ENCODE results near the gene MYO1E.
"Not testable (repeated sequence)": the region's sequence is repeated elsewhere in the genome, so short reads cannot be mapped to it uniquely, and the experiment has no call there.

Gene MYO1E

DNA sequence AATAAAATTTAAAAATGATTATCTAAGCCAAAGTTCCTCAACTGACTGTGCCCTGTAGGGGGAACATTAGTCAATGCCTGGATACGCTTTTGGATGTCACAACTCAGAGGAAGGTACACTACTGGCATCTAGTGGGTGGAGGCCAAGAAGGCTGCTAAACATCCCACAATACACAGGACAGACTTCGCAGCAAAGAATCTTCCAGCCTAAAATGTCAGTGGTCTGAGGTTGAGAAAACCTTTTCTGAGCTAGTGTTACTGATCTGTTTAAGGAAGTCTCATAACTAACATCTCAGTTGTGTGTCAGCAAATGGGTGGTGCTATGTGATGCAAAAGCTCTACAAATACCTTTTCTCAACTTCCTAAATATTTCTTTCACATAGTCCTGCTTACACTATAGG is 186.9 kb downstream of the MYO1E start:
- no peak for DNase-seq

DNA sequence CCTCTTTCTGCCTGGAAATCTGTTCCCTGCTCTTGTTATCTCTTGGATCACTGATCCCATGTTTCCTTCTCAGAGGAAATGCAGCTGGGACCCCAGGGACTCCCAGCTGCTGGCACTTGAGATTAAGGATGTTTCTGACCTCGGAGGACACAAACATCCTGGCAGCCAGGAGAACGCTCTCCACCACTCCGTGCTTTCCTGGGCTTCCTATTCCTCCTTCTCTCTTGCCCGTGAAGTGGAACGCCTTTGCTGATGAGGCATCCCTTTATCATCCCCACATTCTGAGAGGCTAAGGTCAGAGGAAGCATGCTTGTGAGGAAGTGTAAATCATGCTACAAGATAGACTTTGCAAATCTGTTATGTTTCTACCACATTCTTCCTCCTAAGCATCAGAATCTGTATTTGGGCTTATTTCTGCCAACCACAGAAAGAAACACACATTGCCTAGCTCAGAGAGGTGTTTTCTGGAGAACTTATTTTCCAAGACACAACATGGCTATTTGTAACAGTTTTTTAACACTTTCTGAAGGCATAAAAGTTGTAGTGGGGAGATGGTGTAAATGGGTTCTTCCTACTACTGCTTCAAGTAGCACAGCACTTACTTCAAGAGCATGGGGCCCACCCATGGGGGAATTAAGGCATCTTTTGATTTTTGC is 191.6 kb downstream of the MYO1E start:
- no peak for DNase-seq

- DNase-seq: peak; percentile 66
These were observed 193.0 kb downstream of the MYO1E start for GRCh38 chr15:59179717-59180116.

DNA sequence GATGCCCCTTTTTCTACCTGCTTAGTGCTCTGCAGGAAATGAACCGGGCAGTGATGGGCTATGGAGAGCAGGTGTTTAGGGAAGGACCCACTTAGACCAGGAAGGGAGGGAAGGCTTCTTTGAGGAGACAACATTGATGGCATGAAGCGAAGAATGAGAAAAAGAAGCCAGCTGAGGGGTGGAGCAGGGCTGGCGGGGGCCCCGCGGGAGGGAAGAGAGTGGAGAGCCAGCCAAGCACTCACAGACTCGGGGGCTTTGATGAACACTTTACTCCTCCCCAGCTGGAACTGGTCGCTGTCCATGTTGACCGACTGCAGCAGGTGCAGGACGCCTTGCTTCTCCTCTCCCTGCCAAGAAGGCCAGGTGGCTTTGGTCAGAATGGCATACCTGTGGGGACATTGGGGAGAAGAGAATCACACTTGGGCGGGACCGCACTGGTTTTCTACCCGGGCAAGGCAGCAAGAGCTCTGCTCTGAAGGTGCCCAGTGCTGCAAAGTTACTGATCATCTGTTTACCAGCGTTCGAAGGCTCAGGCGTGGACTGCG is 194.4 kb downstream of the MYO1E start:
- no peak for DNase-seq

- no peak for DNase-seq
These were observed 195.4 kb downstream of the MYO1E start for GRCh38 chr15:59177317-59177660.

GRCh38 chr15:59176653-59177316 is 195.9 kb downstream of the MYO1E start:
- no peak for DNase-seq

- DNase-seq: peak; percentile 71
These were observed 197.5 kb downstream of the MYO1E start for GRCh38 chr15:59174835-59175831.

GRCh38 chr15:59174151-59174834 is 198.4 kb downstream of the MYO1E start:
- DNase-seq: no peak

DNA sequence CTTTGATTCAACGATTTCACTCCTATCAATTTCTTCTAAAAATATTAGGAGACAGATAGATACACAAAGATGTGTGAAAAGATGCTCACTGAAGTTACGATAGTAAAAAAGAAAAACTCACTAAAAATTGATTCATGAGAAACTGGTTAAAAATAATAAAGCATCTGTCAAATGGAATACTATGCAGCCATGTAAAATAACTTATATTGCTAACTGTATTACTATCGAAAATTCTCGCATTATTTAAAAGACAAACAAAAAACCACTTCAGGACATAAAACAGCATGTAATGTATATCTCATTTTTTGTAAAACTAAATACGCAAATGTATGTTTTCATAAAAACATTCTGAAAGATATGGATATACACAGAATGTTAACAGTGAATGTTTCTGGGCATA is 199.5 kb downstream of the MYO1E start:
- DNase-seq: no peak

DNA sequence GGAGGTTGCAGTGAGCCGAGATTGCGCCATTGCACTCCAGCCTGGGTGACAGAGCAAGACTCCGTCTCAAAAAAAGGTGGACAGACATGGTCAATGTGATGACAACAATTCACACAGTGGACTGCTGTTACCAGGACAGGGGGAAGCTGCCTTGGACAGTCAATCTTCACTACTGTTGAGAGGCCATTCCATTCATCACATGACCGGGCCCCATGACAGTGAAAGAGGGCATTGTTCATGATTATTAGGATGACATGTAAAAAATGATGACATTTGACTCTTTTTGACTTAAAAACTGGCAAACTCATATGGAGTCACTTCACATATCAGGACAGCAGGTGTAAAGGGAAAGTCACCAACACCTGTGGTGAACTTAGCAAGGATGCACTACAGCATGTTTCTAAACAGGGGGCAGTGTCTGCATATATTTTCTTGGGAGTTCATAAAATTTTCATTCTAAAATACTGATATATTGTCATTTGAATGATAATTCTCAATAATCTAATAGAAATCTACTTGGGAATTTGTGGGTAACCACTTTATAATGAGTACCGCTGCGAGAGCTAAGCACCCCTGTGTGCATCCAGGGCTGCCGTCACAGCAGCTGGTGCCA is 200.3 kb downstream of the MYO1E start:
- no peak for DNase-seq

- no peak for DNase-seq
These were observed 201.6 kb downstream of the MYO1E start for GRCh38 chr15:59171067-59171397.

GRCh38 chr15:59170295-59171066 is 202.2 kb downstream of the MYO1E start:
- peak; percentile 93 for DNase-seq

DNA sequence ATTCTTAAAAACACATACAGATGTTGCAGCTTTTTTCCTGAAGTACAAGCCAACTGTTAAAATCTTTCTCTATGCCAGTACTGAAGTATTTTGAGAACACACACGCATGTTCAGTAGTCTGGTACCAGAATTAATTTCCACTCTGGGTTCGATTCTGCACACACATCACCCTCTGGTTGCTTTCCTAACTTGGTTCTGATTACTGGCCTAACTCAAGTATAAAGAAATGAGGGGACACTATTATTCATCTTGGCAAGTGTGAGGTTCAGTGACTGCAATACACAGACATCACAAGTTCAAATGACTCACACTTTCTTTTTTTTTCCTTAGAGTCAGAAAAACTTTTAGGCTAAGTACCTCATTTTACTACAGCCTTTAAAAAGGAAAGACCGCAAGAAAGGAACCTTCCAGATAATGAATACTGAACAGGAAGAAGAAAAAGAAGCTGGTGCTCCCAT is 203.4 kb downstream of the MYO1E start:
- no peak for DNase-seq

DNA sequence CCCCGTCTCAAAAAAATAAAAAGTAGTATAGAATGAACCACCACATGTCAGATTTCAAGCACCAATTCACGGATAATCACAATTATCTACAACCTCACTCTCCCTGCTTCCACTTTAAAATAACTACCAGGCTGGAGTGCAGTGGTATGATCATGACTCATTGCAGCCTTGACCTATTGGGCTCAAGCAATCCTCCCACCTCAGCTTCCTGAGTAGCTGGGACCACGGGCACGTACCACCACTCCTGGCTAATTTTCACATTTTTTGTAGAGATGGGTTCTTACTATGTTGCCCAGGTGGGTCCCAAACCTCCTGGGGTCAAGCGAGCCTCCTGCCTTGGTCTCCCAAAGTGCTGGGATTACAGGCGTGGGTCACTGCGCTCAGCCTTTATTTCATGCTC is 204.1 kb downstream of the MYO1E start:
- no peak for DNase-seq

DNA sequence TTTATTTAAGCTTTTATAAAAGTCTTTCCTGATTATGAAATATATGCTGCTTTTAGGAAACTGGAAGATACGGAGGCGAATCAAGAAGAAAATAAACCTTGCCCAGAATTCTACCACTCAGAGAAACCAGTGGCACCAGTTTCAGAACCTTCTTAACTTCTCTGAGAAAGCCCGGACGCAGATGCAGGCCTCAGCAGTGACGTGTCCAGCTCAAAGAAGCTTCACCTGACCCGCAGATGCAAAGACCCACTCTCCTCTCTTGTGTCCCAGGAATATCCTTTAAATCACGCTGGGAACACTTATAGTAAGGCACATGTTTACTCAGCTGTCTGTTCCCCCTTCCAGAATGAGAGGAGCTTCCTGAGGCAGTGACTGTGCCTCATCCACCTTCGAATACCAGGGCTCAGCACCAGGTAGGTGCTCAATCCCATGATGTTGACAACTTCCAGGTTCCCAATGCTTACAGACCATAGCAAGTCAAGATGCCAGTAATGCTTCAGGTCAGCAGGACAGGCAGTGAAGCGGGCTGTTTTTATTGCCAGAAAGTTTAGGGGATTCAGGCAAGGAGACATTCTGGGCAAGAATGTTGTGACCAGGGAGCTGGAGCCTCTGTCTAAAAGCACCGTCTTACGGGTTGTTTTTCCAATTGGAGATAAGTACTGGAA is 205.9 kb downstream of the MYO1E start:
- peak; percentile 83 for DNase-seq

DNA sequence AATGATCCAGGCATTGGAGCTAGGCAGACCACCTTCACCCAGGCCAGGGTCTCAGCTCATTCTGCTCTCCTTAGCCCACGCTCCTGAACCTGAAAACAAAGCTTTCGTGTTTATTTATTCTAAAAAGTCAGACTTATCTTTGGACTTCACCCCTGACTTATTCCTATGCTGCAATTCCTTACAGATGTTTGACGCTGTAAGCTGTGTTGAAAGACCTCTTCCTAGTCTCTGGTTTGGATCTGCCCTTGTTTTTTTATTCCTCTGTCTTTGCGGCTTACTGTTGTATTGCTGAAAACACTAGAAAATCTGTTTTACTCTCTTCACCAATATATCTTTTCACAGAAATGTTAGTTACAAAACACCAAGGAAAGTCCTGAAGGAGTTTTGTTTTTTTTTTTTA is 206.5 kb downstream of the MYO1E start:
- DNase-seq: no peak

GRCh38 chr15:59165726-59166125 is 206.9 kb downstream of the MYO1E start:
- DNase-seq: peak; percentile 92

DNA sequence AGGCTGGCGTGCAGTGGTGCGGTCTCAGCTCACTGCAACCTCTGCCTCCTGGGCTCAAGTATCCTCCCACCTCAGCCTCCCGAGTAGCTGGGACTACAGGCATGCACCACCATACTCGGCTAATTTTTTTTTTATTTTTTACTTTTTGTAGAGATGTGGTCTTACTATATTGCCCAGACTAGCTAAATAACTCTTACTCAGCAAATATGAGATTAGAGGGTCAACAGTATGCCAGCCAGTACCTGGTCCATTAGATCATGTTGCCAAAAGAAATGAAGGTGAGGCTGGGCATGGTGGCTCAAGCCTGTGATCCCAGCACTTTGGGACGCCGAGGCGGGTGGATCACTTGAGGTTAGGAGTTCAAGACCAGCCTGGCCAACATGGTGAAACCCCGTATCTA is 210.6 kb downstream of the MYO1E start:
- not testable (repeated sequence) for DNase-seq

GRCh38 chr15:59160880-59161593 is 211.6 kb downstream of the MYO1E start:
- peak; percentile 94 for DNase-seq

DNA sequence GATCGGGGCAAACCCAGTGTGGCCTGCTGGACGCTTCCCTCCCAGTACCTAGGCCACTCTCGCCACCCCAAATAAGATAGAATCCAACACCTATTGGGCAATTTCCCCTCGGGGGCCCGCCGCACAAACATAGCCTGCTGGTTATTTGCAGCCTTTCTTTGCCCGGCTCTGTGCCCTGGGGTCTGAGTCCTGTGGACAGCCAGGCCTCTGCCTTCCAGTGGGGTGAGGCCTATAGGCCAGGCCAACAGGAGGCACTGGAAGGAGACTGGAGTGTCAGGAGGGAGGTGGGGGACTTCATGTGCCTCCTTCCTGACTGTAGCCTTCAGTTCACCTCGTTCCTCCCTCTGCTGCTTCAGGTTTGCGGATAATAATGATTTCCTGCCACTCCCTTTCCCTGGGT is 213.5 kb downstream of the MYO1E start:
- no peak for DNase-seq
